GM21515 (cell line): ENCODE measurements around the gene SH3PXD2B.
"Not testable (repeated sequence)": the region's sequence is repeated elsewhere in the genome, so short reads cannot be mapped to it uniquely, and the experiment has no call there.

Experiments used
- ATAC-seq: cut with Tn5 transposase; IDR thresholded peaks from one replicate; pipeline ENCODE4 v1.9.1; 2021; ENCODE audit not compliant: unreplicated experiment

The SH3PXD2B gene

GRCh38 chr5:172420235-172420939 is 33.9 kb downstream of the SH3PXD2B start:
- ATAC-seq: no peak

GRCh38 chr5:172418862-172419814 is 35.2 kb downstream of the SH3PXD2B start:
- no peak for ATAC-seq

- ATAC-seq: no peak
Observed at GRCh38 chr5:172417983-172418630, 36.2 kb downstream of the SH3PXD2B start.

- no peak for ATAC-seq
Observed at GRCh38 chr5:172417130-172417841, 37.0 kb downstream of the SH3PXD2B start.

- no peak for ATAC-seq
Observed at GRCh38 chr5:172415362-172416275, 38.7 kb downstream of the SH3PXD2B start.

GRCh38 chr5:172414531-172415361 is 39.6 kb downstream of the SH3PXD2B start:
- ATAC-seq: no peak

- ATAC-seq: no peak
Observed at GRCh38 chr5:172413601-172414171, 40.6 kb downstream of the SH3PXD2B start.

GRCh38 chr5:172412724-172413286 is 41.5 kb downstream of the SH3PXD2B start:
- no peak for ATAC-seq

GRCh38 chr5:172411484-172412072 is 42.7 kb downstream of the SH3PXD2B start:
- no peak for ATAC-seq

GRCh38 chr5:172410662-172411483 is 43.5 kb downstream of the SH3PXD2B start:
- ATAC-seq: no peak

- ATAC-seq: no peak
Observed at GRCh38 chr5:172410160-172410559, 44.2 kb downstream of the SH3PXD2B start.

GRCh38 chr5:172409477-172409876 is 44.8 kb downstream of the SH3PXD2B start:
- ATAC-seq: not testable (repeated sequence)

- no peak for ATAC-seq
Observed at GRCh38 chr5:172407822-172408221, 46.5 kb downstream of the SH3PXD2B start.

GRCh38 chr5:172407241-172407691 is 47.1 kb downstream of the SH3PXD2B start:
- ATAC-seq: no peak

- no peak for ATAC-seq
Observed at GRCh38 chr5:172405226-172406107, 48.9 kb downstream of the SH3PXD2B start.

- ATAC-seq: no peak
Observed at GRCh38 chr5:172404746-172405145, 49.6 kb downstream of the SH3PXD2B start.
